Osteoblast (primary cell): ENCODE data around the gene SSU72. TPM values are rescaled to one million over a fixed set of nuclear protein-coding genes. Genes with fewer than 3 reads are reported as not detected.

Experiments used
- DNase-seq: peaks from one replicate; pipeline ENCODE4 v3.0.0; 2011; ENCODE audit warnings: low spot score, mixed read lengths; ENCODE audit not compliant: insufficient read length; ENCODE audit errors: missing footprints
- H2AFZ ChIP-seq: 2 replicates; pipeline ENCODE4 v1.6.0; 2011; ENCODE audit warnings: mild to moderate bottlenecking, low read length
- H3K27ac ChIP-seq: 2 replicates; pipeline ENCODE4 v1.5.1; 2011; ENCODE audit warnings: mild to moderate bottlenecking, low read depth, low read length, moderate library complexity
- H3K27me3 ChIP-seq: 2 replicates; pipeline ENCODE4 v1.6.0; 2012; ENCODE audit warnings: mild to moderate bottlenecking, control low read depth, inconsistent platforms, low read length, moderate library complexity; ENCODE audit not compliant: insufficient read depth
- H3K36me3 ChIP-seq: 2 replicates; pipeline ENCODE4 v1.5.1; 2011; ENCODE audit warnings: mild to moderate bottlenecking, low read length, control low read depth, moderate library complexity; ENCODE audit not compliant: insufficient read depth
- H3K4me1 ChIP-seq: 2 replicates; pipeline ENCODE4 v1.5.1; 2011; ENCODE audit warnings: mild to moderate bottlenecking, low read length, control low read depth, moderate library complexity; ENCODE audit not compliant: insufficient read depth
- H3K4me2 ChIP-seq: 2 replicates; pipeline ENCODE4 v1.6.0; 2011; ENCODE audit warnings: mild to moderate bottlenecking, low read length; ENCODE audit not compliant: insufficient read depth
- H3K4me3 ChIP-seq: fragments of 200-600 bp; sonication (generic); 3 replicates; pipeline ENCODE4 v1.5.1; 2012; ENCODE audit warnings: mild to moderate bottlenecking, low read length, inconsistent platforms; ENCODE audit not compliant: insufficient read depth
- H3K79me2 ChIP-seq: 2 replicates; pipeline ENCODE4 v1.6.0; 2012; ENCODE audit warnings: mild to moderate bottlenecking, low read length, control low read depth, inconsistent platforms; ENCODE audit not compliant: insufficient read depth
- H3K9me3 ChIP-seq: 2 replicates; pipeline ENCODE4 v1.5.1; 2011; ENCODE audit warnings: low read depth, low read length, control low read depth
- H4K20me1 ChIP-seq: 2 replicates; pipeline ENCODE4 v1.6.0; 2012; ENCODE audit warnings: mild to moderate bottlenecking, low read length, control low read depth; ENCODE audit not compliant: insufficient read depth
- CTCF ChIP-seq: IDR thresholded peaks from 2 replicates; pipeline ENCODE4 v1.5.1; 2011; ENCODE audit warnings: mild to moderate bottlenecking, low read depth, low read length, moderate library complexity; ENCODE audit errors: extremely low read depth
- total RNA-seq: library from RNA; depleted of rRNA; stranded (reverse); fragments of >200 nt; gene quantifications from 2 replicates; pipeline ENCODE4 v1.2.3, GENCODE V29; 2012

SSU72 gene
- total RNA-seq, 1 donor, result 73.1 TPM

GRCh38 chr1:1609822-1610485, 35.3 kb upstream of the SSU72 start:
- no peak for TF ChIP-seq CTCF
- H3K4me2 ChIP-seq, result no peak overlapping the region
- H3K27ac ChIP-seq, result no peak overlapping the region

DNA sequence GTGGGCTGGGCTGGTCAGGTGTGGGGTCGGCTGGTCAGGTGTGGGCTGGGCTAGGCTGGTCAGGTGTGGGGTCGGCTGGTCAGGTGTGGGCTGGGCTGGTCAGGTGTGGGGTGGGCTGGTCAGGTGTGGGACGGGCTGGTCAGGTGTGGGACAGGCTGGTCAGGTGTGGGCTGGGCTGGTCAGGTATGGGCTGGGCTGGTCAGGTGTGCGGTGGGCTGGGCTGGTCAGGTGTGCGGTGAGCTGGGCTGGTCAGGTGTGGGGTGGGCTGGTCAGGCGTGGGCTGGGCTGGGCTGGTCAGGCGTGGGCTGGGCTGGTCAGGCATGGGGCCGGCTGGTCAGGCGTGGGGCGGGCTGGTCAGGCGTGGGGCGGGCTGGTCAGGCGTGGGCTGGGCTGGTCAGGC, 31.6 kb upstream of the SSU72 start:
- DNase-seq, result peak; percentile 38
- no peak for TF ChIP-seq CTCF
- Histone ChIP-seq H3K4me1 (no peaks in the 10 kb centered on the region), H4K20me1 (no peaks in the 10 kb centered on the region), H3K27me3 (peaks cover 5% of the 10 kb centered on the region), H3K36me3 (no peaks in the 10 kb centered on the region), H3K79me2 (no peaks in the 10 kb centered on the region), H2AFZ (no peak overlapping the region), H3K9me3 (no peaks in the 10 kb centered on the region), H3K4me2 (no peak overlapping the region), H3K4me3 (no peak overlapping the region), H3K27ac (no peak overlapping the region)

More at GRCh38 chr1:1609822-1610485, 35.3 kb upstream of the SSU72 start:
- Histone ChIP-seq H3K4me3 (no peak overlapping the region), H3K36me3 (no peaks in the 10 kb centered on the region), H2AFZ (no peak overlapping the region), H3K27me3 (no peaks in the 10 kb centered on the region), H3K4me1 (peaks cover 12% of the 10 kb centered on the region), H3K79me2 (peaks cover 11% of the 10 kb centered on the region), H4K20me1 (peaks cover 16% of the 10 kb centered on the region), H3K9me3 (no peaks in the 10 kb centered on the region)
- peak; percentile 27 for DNase-seq

GRCh38 chr1:1605724-1606123, 31.1 kb upstream of the SSU72 start:
- no peaks in the 10 kb centered on the region for H3K79me2 ChIP-seq
- no peak for TF ChIP-seq CTCF
- H3K4me1 ChIP-seq, result no peaks in the 10 kb centered on the region
- DNase-seq, result peak; percentile 22
- H3K27ac ChIP-seq, result no peak overlapping the region
- H3K4me3 ChIP-seq, result no peak overlapping the region
- H3K4me2 ChIP-seq, result no peak overlapping the region
- H3K9me3 ChIP-seq, result no peaks in the 10 kb centered on the region
- no peak overlapping the region for H2AFZ ChIP-seq
- no peaks in the 10 kb centered on the region for H3K36me3 ChIP-seq
- H3K27me3 ChIP-seq, result peaks cover 10% of the 10 kb centered on the region
- no peaks in the 10 kb centered on the region for H4K20me1 ChIP-seq

- Histone ChIP-seq H3K27me3 (peaks cover 16% of the 10 kb centered on the region), H3K9me3 (no peaks in the 10 kb centered on the region), H3K4me3 (no peak overlapping the region), H3K4me1 (no peaks in the 10 kb centered on the region), H3K36me3 (no peaks in the 10 kb centered on the region), H3K79me2 (no peaks in the 10 kb centered on the region), H3K4me2 (no peak overlapping the region), H2AFZ (no peak overlapping the region), H3K27ac (no peak overlapping the region), H4K20me1 (no peaks in the 10 kb centered on the region)
- peak; percentile 89 for DNase-seq
- TF ChIP-seq CTCF, result no peak
Measured at GRCh38 chr1:1605034-1605591, 30.4 kb upstream of the SSU72 start.
